HCT116 (cell line): Measurements from ENCODE around the gene BTLA. TPM values are rescaled to one million over a fixed set of nuclear protein-coding genes. Genes with fewer than 3 reads are reported as not detected.

Source experiments
- ATAC-seq: fragments of 200-7000 bp; cut with Tn5 transposase; 2 replicates; pipeline ENCODE4 v1.9.1; 2020; ENCODE audit warnings: mild to moderate bottlenecking, moderate library complexity
- BruUV-seq: library from RNA; stranded (reverse); fragments of 400-500 nt; replicated peaks from 2 replicates; lab custom pipeline; 2021; lab: Mats Ljungman, UMichigan
- CTCF ChIA-PET: fragments of 300-600 bp; sonication (Branson Sonifier 250); formaldehyde crosslinking; loops from one replicate; lab custom pipeline; 2021; ENCODE audit warnings: antibody characterized with exemption; lab: Charles Lee
- POLR2A ChIA-PET: fragments of 300-600, 350-600 bp; sonication (Branson Sonifier 250); formaldehyde crosslinking; loops from one replicate; lab custom pipeline; 2021; ENCODE audit warnings: antibody characterized with exemption; lab: Charles Lee
- RAD21 ChIA-PET, 2 experiments: fragments of 300-600 bp; sonication (Branson Sonifier 250); formaldehyde crosslinking; loops; one replicate each; lab custom pipeline; 2023; ENCODE audit warnings: low total read pairs in 2 of 2; ENCODE audit not compliant: uncharacterized antibody in 2 of 2, unreplicated experiment in 2 of 2, low non-redundant PET in 1 of 2; lab: Charles Lee
- DNase-seq: peaks from one replicate; pipeline ENCODE4 v3.0.0-alpha.2; 2010; ENCODE audit warnings: low read depth, low spot score
- H2AFZ ChIP-seq: fragments of 200-600 bp; shearing (Covaris generic), sonication (generic); 2 replicates; pipeline ENCODE4 v1.6.1; 2017; ENCODE audit warnings: low read depth, mixed run types, mixed read lengths, antibody characterized with exemption, low read length; ENCODE audit not compliant: poor library complexity, severe bottlenecking
- H3K27ac ChIP-seq: 2 replicates; pipeline ENCODE4 v1.5.1; 2012; ENCODE audit warnings: low read depth, low read length
- H3K27me3 ChIP-seq: fragments of 200-600 bp; sonication (generic); 2 replicates; pipeline ENCODE4 v1.6.1; 2016; ENCODE audit warnings: mixed run types, low read length, mixed read lengths; ENCODE audit not compliant: insufficient read depth
- H3K36me3 ChIP-seq, 2 experiments: fragments of 200-500 bp in 1 of 2; fragments of 200-600 bp in 1 of 2; sonication (Bioruptor generic) in 1 of 2; sonication (generic) in 1 of 2; 2 replicates each; pipeline versions ENCODE4 v1.5.1 to v1.6.1; 2014 to 2016; ENCODE audit warnings: low read length in 2 of 2, inconsistent platforms in 1 of 2, mixed read lengths in 1 of 2, mixed run types in 1 of 2; ENCODE audit not compliant: insufficient read depth in 2 of 2, control insufficient read depth in 1 of 2
- H3K4me1 ChIP-seq, 2 experiments: fragments of 200-600 bp in 1 of 2; sonication (generic) in 1 of 2; 2 replicates each; pipeline versions ENCODE4 v1.5.1 to v1.6.1; 2012 to 2017; ENCODE audit warnings: low read length in 2 of 2, inconsistent platforms in 1 of 2, mild to moderate bottlenecking in 1 of 2, mixed read lengths in 1 of 2, mixed run types in 1 of 2, moderate library complexity in 1 of 2; ENCODE audit not compliant: insufficient read depth in 2 of 2, control insufficient read depth in 1 of 2
- H3K4me2 ChIP-seq: fragments of 200-600 bp; sonication (generic); 2 replicates; pipeline ENCODE4 v1.6.1; 2017; ENCODE audit warnings: mixed run types, low read length, mixed read lengths
- H3K4me3 ChIP-seq, 2 experiments: fragments of 200-600 bp in 1 of 2; sonication (generic) in 1 of 2; replicated peaks in 1 of 2; 2 replicates each; pipeline ENCODE4 v1.5.1; 2011 to 2016; ENCODE audit warnings: low read length in 2 of 2, control low read depth in 1 of 2, low read depth in 1 of 2, mild to moderate bottlenecking in 1 of 2, mixed read lengths in 1 of 2, mixed run types in 1 of 2
- H3K79me2 ChIP-seq: fragments of 200-600 bp; sonication (generic); 2 replicates; pipeline ENCODE4 v1.6.1; 2017; ENCODE audit warnings: mild to moderate bottlenecking, mixed run types, low read length, moderate library complexity, mixed read lengths; ENCODE audit not compliant: insufficient read depth
- H3K9ac ChIP-seq: fragments of 200-600 bp; sonication (generic); 2 replicates; pipeline ENCODE4 v1.6.1; 2016; ENCODE audit warnings: low read length, mixed read lengths
- H3K9me2 ChIP-seq: fragments of 200-600 bp; sonication (generic), shearing (Covaris generic); 2 replicates; pipeline ENCODE4 v1.6.1; 2017; ENCODE audit warnings: mixed run types, mild to moderate bottlenecking, moderate library complexity; ENCODE audit not compliant: insufficient read depth
- H3K9me3 ChIP-seq, 2 experiments: fragments of 200-500 bp in 1 of 2; fragments of 200-600 bp in 1 of 2; sonication (Bioruptor generic) in 1 of 2; sonication (generic) in 1 of 2; 2 replicates each; pipeline ENCODE4 v1.6.1; 2014 to 2017; ENCODE audit warnings: low read length in 2 of 2, mixed read lengths in 2 of 2, inconsistent platforms in 1 of 2, low read depth in 1 of 2, mild to moderate bottlenecking in 1 of 2, mixed run types in 1 of 2, moderate library complexity in 1 of 2; ENCODE audit not compliant: control insufficient read depth in 1 of 2, insufficient read depth in 1 of 2
- H4K20me1 ChIP-seq: fragments of 200-600 bp; sonication (generic), shearing (Covaris generic); 2 replicates; pipeline ENCODE4 v1.6.1; 2017; ENCODE audit warnings: mixed run types, mild to moderate bottlenecking, moderate library complexity; ENCODE audit not compliant: insufficient read depth
- ATF3 ChIP-seq: IDR thresholded peaks from 2 replicates; pipeline ENCODE4 v1.6.1; 2012
- CBX3 ChIP-seq: IDR thresholded peaks from 2 replicates; pipeline ENCODE4 v1.6.1; 2012; ENCODE audit warnings: low read depth
- EGR1 ChIP-seq: IDR thresholded peaks from 2 replicates; pipeline ENCODE4 v1.6.1; 2012; ENCODE audit warnings: low read depth
- EZH2 ChIP-seq: fragments of 200-600 bp; sonication (generic); IDR thresholded peaks from 2 replicates; pipeline ENCODE4 v1.6.1; 2017; ENCODE audit warnings: antibody characterized with exemption, mixed run types
- EZH2phosphoT487 ChIP-seq: fragments of 200-600 bp; IDR thresholded peaks from 2 replicates; pipeline ENCODE4 v1.6.1; 2018; ENCODE audit warnings: antibody characterized with exemption, borderline replicate concordance
- JUND ChIP-seq: IDR thresholded peaks from 2 replicates; pipeline ENCODE4 v1.6.1; 2012
- REST ChIP-seq: IDR thresholded peaks from 2 replicates; pipeline ENCODE4 v1.6.1; 2012; ENCODE audit warnings: low read depth
- SIN3A ChIP-seq: IDR thresholded peaks from 2 replicates; pipeline ENCODE4 v1.6.1; 2012; ENCODE audit warnings: low read depth
- SRF ChIP-seq: IDR thresholded peaks from 2 replicates; pipeline ENCODE4 v1.6.1; 2012; ENCODE audit warnings: low read depth
- YY1 ChIP-seq: IDR thresholded peaks from 2 replicates; pipeline ENCODE4 v1.6.1; 2011; ENCODE audit warnings: low read length, low read depth, moderate library complexity, mild to moderate bottlenecking; ENCODE audit not compliant: insufficient replicate concordance; ENCODE audit errors: extremely low read depth
- ZFX ChIP-seq: fragments of 450-650 bp; IDR thresholded peaks from 2 replicates; pipeline ENCODE4 v1.6.1; 2017
- ZNF274 ChIP-seq: fragments of 200-500 bp; sonication (Bioruptor generic); IDR thresholded peaks from 2 replicates; pipeline ENCODE4 v1.6.1; 2014; ENCODE audit warnings: mild to moderate bottlenecking, low read depth, low read length, inconsistent platforms
- intact Hi-C: fragments of 100-400 bp; cut with micrococcal nuclease; formaldehyde crosslinking; loops from 2 replicates; pipeline ENCODE4 v1.10.0; 2022
- total RNA-seq: library from RNA; stranded (reverse); gene quantifications from one replicate; pipeline ENCODE4 v1.2.1, GENCODE V29; 2021; ENCODE audit not compliant: unreplicated experiment
- TF ChIP-seq, protein P1 (sequence below), 3 experiments: fragments of 200-600 bp in 1 of 3; sonication (generic) in 1 of 3; IDR thresholded peaks in 2 of 3; conservative IDR thresholded peaks in 1 of 3; 2 replicates each; pipeline ENCODE4 v1.5.1; 2012 to 2017; ENCODE audit warnings: low read depth in 2 of 3, low read length in 2 of 3, antibody characterized with exemption in 1 of 3, borderline replicate concordance in 1 of 3, control low read depth in 1 of 3, mild to moderate bottlenecking in 1 of 3, mixed read lengths in 1 of 3, mixed run types in 1 of 3, moderate library complexity in 1 of 3; ENCODE audit not compliant: insufficient read depth in 1 of 3
- TF ChIP-seq, protein P2 (sequence below): IDR thresholded peaks from 2 replicates; pipeline ENCODE4 v1.6.1; 2012

BTLA gene
- total RNA-seq, 1 experiment from 2014 or later = 0.17 TPM

DNA sequence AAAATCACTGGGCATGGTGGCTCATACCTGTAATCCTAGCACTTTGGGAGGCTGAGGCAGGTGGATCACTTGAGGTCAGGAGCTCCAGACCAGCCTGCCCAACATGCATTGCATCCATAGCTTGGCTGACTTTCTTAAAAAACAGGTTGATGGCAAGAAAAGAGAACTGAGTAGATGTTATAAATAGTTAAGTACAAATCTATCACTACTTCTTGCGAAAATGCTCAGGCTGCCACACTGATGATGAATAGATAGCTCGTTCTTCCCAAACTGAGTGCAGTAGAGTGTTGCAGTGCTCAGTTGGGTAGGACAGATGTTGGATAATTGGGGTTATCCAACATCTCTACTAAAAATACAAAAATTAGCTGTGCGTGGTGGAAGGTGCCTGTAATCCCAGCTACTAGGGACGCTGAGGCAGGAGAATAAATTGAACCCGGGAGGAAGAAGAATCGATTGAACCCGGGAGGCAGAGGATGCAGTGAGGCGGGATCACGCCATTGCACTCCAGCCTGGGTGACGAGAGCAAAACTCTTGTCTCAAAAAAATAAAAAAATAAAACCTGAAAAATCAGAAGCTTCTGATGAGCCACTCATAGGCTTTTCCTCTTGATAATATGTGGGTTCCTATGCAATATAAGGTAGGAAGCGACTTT, 1.2 kb downstream of the BTLA start:
- no peak for ATAC-seq
- intact Hi-C loops = no loop called here
- no peak for DNase-seq

More for the DNA sequence above, 1.2 kb downstream of the BTLA start:
- Histone ChIP-seq H3K4me1 (no peaks in the 10 kb centered on the region), H3K4me3 (no peak overlapping the region), H3K4me2 (no peak overlapping the region), H2AFZ (no peak overlapping the region), H3K79me2 (no peaks in the 10 kb centered on the region)
- no peak for TF ChIP-seq SRF
- no peak for TF ChIP-seq EGR1
- TF ChIP-seq SIN3A = no peak
- TF ChIP-seq, protein P1, sequence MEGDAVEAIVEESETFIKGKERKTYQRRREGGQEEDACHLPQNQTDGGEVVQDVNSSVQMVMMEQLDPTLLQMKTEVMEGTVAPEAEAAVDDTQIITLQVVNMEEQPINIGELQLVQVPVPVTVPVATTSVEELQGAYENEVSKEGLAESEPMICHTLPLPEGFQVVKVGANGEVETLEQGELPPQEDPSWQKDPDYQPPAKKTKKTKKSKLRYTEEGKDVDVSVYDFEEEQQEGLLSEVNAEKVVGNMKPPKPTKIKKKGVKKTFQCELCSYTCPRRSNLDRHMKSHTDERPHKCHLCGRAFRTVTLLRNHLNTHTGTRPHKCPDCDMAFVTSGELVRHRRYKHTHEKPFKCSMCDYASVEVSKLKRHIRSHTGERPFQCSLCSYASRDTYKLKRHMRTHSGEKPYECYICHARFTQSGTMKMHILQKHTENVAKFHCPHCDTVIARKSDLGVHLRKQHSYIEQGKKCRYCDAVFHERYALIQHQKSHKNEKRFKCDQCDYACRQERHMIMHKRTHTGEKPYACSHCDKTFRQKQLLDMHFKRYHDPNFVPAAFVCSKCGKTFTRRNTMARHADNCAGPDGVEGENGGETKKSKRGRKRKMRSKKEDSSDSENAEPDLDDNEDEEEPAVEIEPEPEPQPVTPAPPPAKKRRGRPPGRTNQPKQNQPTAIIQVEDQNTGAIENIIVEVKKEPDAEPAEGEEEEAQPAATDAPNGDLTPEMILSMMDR (IDR thresholded peaks at IDR 0.05 in 2 of 3, conservative IDR thresholded peaks at IDR 0.05 in 1 of 3; ENCODE audit: borderline replicate concordance in 1 of 3, insufficient read depth in 1 of 3, low read depth in 2 of 3, low read length in 2 of 3) = no peak
- TF ChIP-seq EZH2 = no peak
- TF ChIP-seq, protein P2, sequence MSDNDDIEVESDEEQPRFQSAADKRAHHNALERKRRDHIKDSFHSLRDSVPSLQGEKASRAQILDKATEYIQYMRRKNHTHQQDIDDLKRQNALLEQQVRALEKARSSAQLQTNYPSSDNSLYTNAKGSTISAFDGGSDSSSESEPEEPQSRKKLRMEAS = no peak
- TF ChIP-seq YY1 = no peak
- TF ChIP-seq ZFX = no peak
- no peak for TF ChIP-seq REST
- no peak for TF ChIP-seq JUND
- no peak for TF ChIP-seq ATF3
- no peak for TF ChIP-seq ZNF274
- no peak for TF ChIP-seq EZH2phosphoT487
- no peak for TF ChIP-seq CBX3
- TF ChIP-seq, all 23 proteins: peak for 0
- Histone ChIP-seq H3K9ac (no peak overlapping the region), H4K20me1 (no peaks in the 10 kb centered on the region), H3K27ac (no peak overlapping the region), H3K27me3 (no peaks in the 10 kb centered on the region), H3K9me2 (no peaks in the 10 kb centered on the region), H3K36me3 (no peaks in the 10 kb centered on the region), H3K9me3 (no peaks in the 10 kb centered on the region)
- no TSS peak for BruUV-seq
- ChIA-PET RAD21 (no interaction called here), POLR2A (no interaction called here), CTCF (no interaction called here)
